ENCODE results near the gene S100P.

Gene S100P

DNA sequence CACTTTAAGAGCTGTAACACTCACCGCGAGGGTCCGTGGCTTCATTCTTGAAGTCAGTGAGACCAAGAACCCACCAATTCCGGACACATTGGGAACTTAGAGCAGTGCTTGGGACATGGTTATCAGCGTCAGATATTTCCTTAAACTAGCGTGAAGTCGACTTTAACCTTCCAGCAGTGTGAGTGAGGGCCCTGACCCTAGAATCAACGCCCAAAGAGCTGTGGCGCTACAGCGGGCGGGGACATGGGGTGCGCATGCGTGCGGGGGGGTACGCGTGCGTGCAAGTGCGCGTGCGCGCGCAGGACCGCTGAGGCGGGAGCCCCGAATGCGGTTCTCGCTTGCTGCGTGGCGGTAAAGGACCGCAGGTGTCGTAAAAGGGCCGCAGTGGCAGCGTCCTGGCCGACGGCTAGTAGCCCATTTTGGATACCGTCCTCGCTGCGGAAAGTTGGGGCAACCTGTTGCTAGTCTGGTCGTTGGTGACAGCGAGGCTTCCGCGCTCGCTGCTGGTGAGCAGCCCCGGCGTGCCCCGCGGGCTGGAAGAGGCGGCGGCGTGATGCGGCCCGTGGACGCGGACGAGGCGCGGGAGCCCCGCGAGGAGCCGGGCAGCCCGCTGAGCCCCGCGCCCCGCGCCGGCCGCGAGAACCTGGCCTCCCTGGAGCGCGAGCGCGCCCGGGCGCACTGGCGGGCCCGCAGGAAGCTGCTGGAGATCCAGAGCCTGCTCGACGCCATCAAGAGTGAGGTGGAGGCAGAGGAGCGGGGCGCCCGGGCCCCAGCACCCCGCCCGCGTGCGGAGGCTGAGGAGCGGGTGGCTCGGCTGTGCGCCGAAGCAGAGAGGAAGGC lies 19.8 kb upstream of the S100P start:
- TF ChIP-seq, protein P1, sequence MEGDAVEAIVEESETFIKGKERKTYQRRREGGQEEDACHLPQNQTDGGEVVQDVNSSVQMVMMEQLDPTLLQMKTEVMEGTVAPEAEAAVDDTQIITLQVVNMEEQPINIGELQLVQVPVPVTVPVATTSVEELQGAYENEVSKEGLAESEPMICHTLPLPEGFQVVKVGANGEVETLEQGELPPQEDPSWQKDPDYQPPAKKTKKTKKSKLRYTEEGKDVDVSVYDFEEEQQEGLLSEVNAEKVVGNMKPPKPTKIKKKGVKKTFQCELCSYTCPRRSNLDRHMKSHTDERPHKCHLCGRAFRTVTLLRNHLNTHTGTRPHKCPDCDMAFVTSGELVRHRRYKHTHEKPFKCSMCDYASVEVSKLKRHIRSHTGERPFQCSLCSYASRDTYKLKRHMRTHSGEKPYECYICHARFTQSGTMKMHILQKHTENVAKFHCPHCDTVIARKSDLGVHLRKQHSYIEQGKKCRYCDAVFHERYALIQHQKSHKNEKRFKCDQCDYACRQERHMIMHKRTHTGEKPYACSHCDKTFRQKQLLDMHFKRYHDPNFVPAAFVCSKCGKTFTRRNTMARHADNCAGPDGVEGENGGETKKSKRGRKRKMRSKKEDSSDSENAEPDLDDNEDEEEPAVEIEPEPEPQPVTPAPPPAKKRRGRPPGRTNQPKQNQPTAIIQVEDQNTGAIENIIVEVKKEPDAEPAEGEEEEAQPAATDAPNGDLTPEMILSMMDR (IDR thresholded peaks at IDR 0.05; ENCODE audit: borderline replicate concordance, extremely low read depth, low read length, poor library complexity, severe bottlenecking), result peak; percentile 7
- TF ChIP-seq EZH2 (IDR thresholded peaks at IDR 0.05; ENCODE audit: borderline replicate concordance, low read depth, low read length, severe bottlenecking), result no peak
- Histone ChIP-seq H4K20me1 (ENCODE audit: insufficient read depth, low read length) (peaks cover 41% of the 10 kb centered on the region), H3K9me3 (ENCODE audit: insufficient read depth, low read length, severe bottlenecking) (no peaks in the 10 kb centered on the region), H3K4me2 (ENCODE audit: insufficient read depth, low read length) (peak overlapping the region; percentile 86), H3K27me3 (ENCODE audit: insufficient read depth, low read length, poor library complexity) (no peaks in the 10 kb centered on the region), H3K9ac (ENCODE audit: low read depth, low read length) (peak overlapping the region; percentile 93), H2AFZ (ENCODE audit: low read depth, low read length) (peak overlapping the region; percentile 75), H3K79me2 (ENCODE audit: insufficient read depth, low read length) (peaks cover 47% of the 10 kb centered on the region), H3K36me3 (ENCODE audit: insufficient read depth, low read length) (peaks cover 34% of the 10 kb centered on the region), H3K4me3 (ENCODE audit: low read depth in 1 of 2, low read length in 2 of 2) (peak overlapping the region; percentile 80 to 81), H3K27ac (ENCODE audit: low read length) (peak overlapping the region; percentile 91), H3K4me1 (ENCODE audit: insufficient read depth, low read length) (peaks cover 43% of the 10 kb centered on the region)
- DNase-seq, result peak; percentile 95
- ATAC-seq (ENCODE audit: insufficient read depth, low read depth), result peak; percentile 80

DNA sequence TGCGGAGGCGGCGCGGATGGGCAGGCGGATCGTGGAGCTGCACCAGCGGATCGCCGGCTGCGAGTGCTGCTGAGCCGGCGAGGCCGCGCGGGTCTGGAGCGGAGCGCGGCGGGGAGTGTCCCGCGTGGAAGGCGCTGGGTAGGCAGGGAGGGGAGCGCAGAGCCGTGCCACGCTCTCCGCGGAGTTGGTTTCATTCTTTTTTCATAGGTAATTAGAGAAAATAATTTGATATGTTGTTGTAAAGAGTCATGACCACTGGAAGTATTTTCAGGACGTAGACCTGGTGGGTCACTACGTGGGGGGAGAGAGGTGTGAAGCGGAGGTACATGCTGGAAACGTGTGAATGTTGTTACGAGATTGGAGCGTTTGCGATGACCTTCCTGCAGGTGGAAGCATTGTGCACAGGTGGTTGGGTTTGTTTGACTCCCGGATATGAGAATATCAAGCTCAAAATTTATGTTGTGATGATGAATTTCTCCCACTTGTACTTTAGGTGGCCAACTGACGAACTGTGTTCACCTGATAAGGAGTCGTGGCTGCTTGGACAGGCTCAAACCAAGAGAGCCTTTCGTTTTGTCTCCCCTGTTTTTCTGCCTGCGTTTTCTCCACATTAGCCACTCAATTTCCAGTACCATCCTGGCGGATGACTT lies 19.1 kb upstream of the S100P start:
- H3K9ac ChIP-seq (ENCODE audit: low read depth, low read length), result peak overlapping the region; percentile 93
- peak; percentile 20; the same call in 1 of the 3 replicates for ATAC-seq (ENCODE audit: insufficient read depth, low read depth)
- peaks cover 47% of the 10 kb centered on the region for H3K79me2 ChIP-seq (ENCODE audit: insufficient read depth, low read length)
- TF ChIP-seq, protein P1 (IDR thresholded peaks at IDR 0.05; ENCODE audit: borderline replicate concordance, extremely low read depth, low read length, poor library complexity, severe bottlenecking), result peak; percentile 74
- no peak for TF ChIP-seq EZH2 (IDR thresholded peaks at IDR 0.05; ENCODE audit: borderline replicate concordance, low read depth, low read length, severe bottlenecking)
- no peaks in the 10 kb centered on the region for H3K27me3 ChIP-seq (ENCODE audit: insufficient read depth, low read length, poor library complexity)
- H3K9me3 ChIP-seq (ENCODE audit: insufficient read depth, low read length, severe bottlenecking), result no peaks in the 10 kb centered on the region
- peak overlapping the region; percentile 91 for H3K27ac ChIP-seq (ENCODE audit: low read length)
- peaks cover 46% of the 10 kb centered on the region for H4K20me1 ChIP-seq (ENCODE audit: insufficient read depth, low read length)
- H3K36me3 ChIP-seq (ENCODE audit: insufficient read depth, low read length), result peaks cover 38% of the 10 kb centered on the region
- peak overlapping the region; percentile 80 to 81 for H3K4me3 ChIP-seq (ENCODE audit: low read depth in 1 of 2, low read length in 2 of 2)
- H2AFZ ChIP-seq (ENCODE audit: low read depth, low read length), result peak overlapping the region; percentile 75
- peak; percentile 62 for DNase-seq
- H3K4me2 ChIP-seq (ENCODE audit: insufficient read depth, low read length), result peak overlapping the region; percentile 86
- peaks cover 43% of the 10 kb centered on the region for H3K4me1 ChIP-seq (ENCODE audit: insufficient read depth, low read length)

- ATAC-seq (ENCODE audit: insufficient read depth, low read depth) (no peak), DNase-seq (no peak)
- TF ChIP-seq, protein P1 (IDR thresholded peaks at IDR 0.05; ENCODE audit: borderline replicate concordance, extremely low read depth, low read length, poor library complexity, severe bottlenecking), result no peak
- no peak for TF ChIP-seq EZH2 (IDR thresholded peaks at IDR 0.05; ENCODE audit: borderline replicate concordance, low read depth, low read length, severe bottlenecking)
- Histone ChIP-seq H3K4me1 (ENCODE audit: insufficient read depth, low read length) (peaks cover 43% of the 10 kb centered on the region), H3K27me3 (ENCODE audit: insufficient read depth, low read length, poor library complexity) (no peaks in the 10 kb centered on the region), H3K36me3 (ENCODE audit: insufficient read depth, low read length) (peaks cover 41% of the 10 kb centered on the region), H3K4me3 (ENCODE audit: low read depth in 1 of 2, low read length in 2 of 2) (peak overlapping the region in 1 of 2 experiments; percentile 81; a peak in 2 of 4 replicates), H3K79me2 (ENCODE audit: insufficient read depth, low read length) (peaks cover 47% of the 10 kb centered on the region), H4K20me1 (ENCODE audit: insufficient read depth, low read length) (peaks cover 62% of the 10 kb centered on the region), H2AFZ (ENCODE audit: low read depth, low read length) (no peak overlapping the region), H3K9ac (ENCODE audit: low read depth, low read length) (peak overlapping the region; percentile 12; the same call in 1 of the 2 replicates), H3K27ac (ENCODE audit: low read length) (peak overlapping the region; percentile 22; the same call in 1 of the 2 replicates), H3K9me3 (ENCODE audit: insufficient read depth, low read length, severe bottlenecking) (no peaks in the 10 kb centered on the region), H3K4me2 (ENCODE audit: insufficient read depth, low read length) (peak overlapping the region; percentile 86)
These were observed 16.7 kb upstream of the S100P start for GRCh38 chr4:6676722-6677558.

Data from DND-41 (cell line).